Osteocyte (in vitro differentiated cells): ENCODE measurements around the gene ZNF20. TPM values are rescaled to one million over a fixed set of nuclear protein-coding genes. Genes with fewer than 3 reads are reported as not detected.
"Not testable (repeated sequence)": the region's sequence is repeated elsewhere in the genome, so short reads cannot be mapped to it uniquely, and the experiment has no call there.

Experiments used
- DNase-seq: peaks from one replicate; pipeline ENCODE4 v3.0.0; 2021; ENCODE audit warnings: mixed read lengths; ENCODE audit not compliant: unreplicated experiment; ENCODE audit errors: extremely low spot score
- H3K27ac Mint-ChIP-seq: one replicate; pipeline ENCODE4 v1.8.0; 2021; ENCODE audit warnings: mild to moderate bottlenecking, mixed read lengths; ENCODE audit not compliant: unreplicated experiment
- H3K27me3 Mint-ChIP-seq: one replicate; pipeline ENCODE4 v1.8.0; 2021; ENCODE audit warnings: mixed read lengths; ENCODE audit not compliant: unreplicated experiment
- H3K36me3 Mint-ChIP-seq: one replicate; pipeline ENCODE4 v1.8.0; 2021; ENCODE audit warnings: mixed read lengths; ENCODE audit not compliant: unreplicated experiment
- H3K4me1 Mint-ChIP-seq: one replicate; pipeline ENCODE4 v1.8.0; 2021; ENCODE audit warnings: mixed read lengths; ENCODE audit not compliant: unreplicated experiment
- H3K4me3 Mint-ChIP-seq: one replicate; pipeline ENCODE4 v1.8.0; 2021; ENCODE audit warnings: mild to moderate bottlenecking, moderate library complexity, mixed read lengths; ENCODE audit not compliant: unreplicated experiment
- H3K9me3 Mint-ChIP-seq: one replicate; pipeline ENCODE4 v1.8.0; 2021; ENCODE audit warnings: mixed read lengths; ENCODE audit not compliant: unreplicated experiment
- CTCF ChIP-seq: fragments of 200-600 bp; sonication (generic); IDR thresholded peaks from 2 replicates; pipeline ENCODE4 v1.5.0; 2021; ENCODE audit warnings: antibody characterized with exemption, mild to moderate bottlenecking, moderate library complexity
- total RNA-seq: library from RNA; stranded (reverse); gene quantifications from 2 replicates; pipeline ENCODE4 v1.2.1, GENCODE V29; 2021

The ZNF20 gene
- total RNA-seq, 1 donor from 2014 or later = 8.5 TPM

- Mint-ChIP-seq H3K27ac (no peak overlapping the region), H3K4me1 (no peaks in the 10 kb centered on the region), H3K36me3 (peaks cover 21% of the 10 kb centered on the region), H3K27me3 (no peaks in the 10 kb centered on the region), H3K9me3 (peaks cover 21% of the 10 kb centered on the region), H3K4me3 (no peak overlapping the region)
- DNase-seq = no peak
- TF ChIP-seq CTCF = no peak
These were observed 54.9 kb downstream of the ZNF20 start for GRCh38 chr19:12085074-12085818.

GRCh38 chr19:12083336-12083735, 56.8 kb downstream of the ZNF20 start:
- not testable (repeated sequence) for H3K4me1 Mint-ChIP-seq, H3K27ac Mint-ChIP-seq, DNase-seq, H3K4me3 Mint-ChIP-seq, H3K27me3 Mint-ChIP-seq
- H3K36me3 Mint-ChIP-seq = peaks cover 31% of the 10 kb centered on the region
- H3K9me3 Mint-ChIP-seq = peaks cover 22% of the 10 kb centered on the region

Other genes starting within 250 kb of the ZNF20 start
- gene ZNF700, start 215.2 kb downstream of the ZNF20 start, total RNA-seq = 6.7 and 8.0 TPM in 2 replicates
- gene ZNF763, start 175.3 kb downstream of the ZNF20 start, total RNA-seq = 2.1 and 4.3 TPM in 2 replicates
- 4.5 and 7.5 TPM in 2 replicates for gene ZNF433, start 104.7 kb downstream of the ZNF20 start, total RNA-seq
- gene ZNF878, start 87.4 kb downstream of the ZNF20 start, total RNA-seq = 0.38 TPM in 1 of 2 replicates, not detected in the other
- gene ZNF844, start 75.6 kb downstream of the ZNF20 start, total RNA-seq = 10.2 and 12.7 TPM in 2 replicates
- gene ZNF625, start 16.4 kb upstream of the ZNF20 start, total RNA-seq = 9.1 and 11.6 TPM in 2 replicates
- 10.4 and 12.9 TPM in 2 replicates for gene ZNF136, start 22.7 kb upstream of the ZNF20 start, total RNA-seq
- gene ZNF44, start 154.5 kb upstream of the ZNF20 start, total RNA-seq = 7.0 and 7.8 TPM in 2 replicates
- 1.4 and 2.3 TPM in 2 replicates for gene ZNF563, start 193.3 kb upstream of the ZNF20 start, total RNA-seq
- gene ZNF442, start 225.3 kb upstream of the ZNF20 start, total RNA-seq = 2.2 and 2.3 TPM in 2 replicates